H7 (cell line): ENCODE measurements around the gene WASHC1. TPM values are rescaled to one million over a fixed set of nuclear protein-coding genes. Genes with fewer than 3 reads are reported as not detected.
"Not testable (repeated sequence)": the region's sequence is repeated elsewhere in the genome, so short reads cannot be mapped to it uniquely, and the experiment has no call there.

Source experiments
- DNase-seq: peaks from one replicate; pipeline ENCODE4 v3.0.0; 2012
- H3K27me3 ChIP-seq: 2 replicates; pipeline ENCODE4 v1.6.0; 2011; ENCODE audit warnings: mild to moderate bottlenecking, low read length; ENCODE audit not compliant: control insufficient read depth, insufficient read depth
- H3K36me3 ChIP-seq: replicated peaks from 2 replicates; pipeline ENCODE4 v1.5.1; 2011; ENCODE audit warnings: low read length; ENCODE audit not compliant: control insufficient read depth, insufficient read depth
- H3K4me3 ChIP-seq: 2 replicates; pipeline ENCODE4 v1.5.1; 2011; ENCODE audit warnings: low read depth, mild to moderate bottlenecking, control low read depth, low read length, moderate library complexity; ENCODE audit not compliant: insufficient read depth
- total RNA-seq: library from RNA; depleted of rRNA; stranded (reverse); fragments of >200 nt; shearing (Covaris generic); gene quantifications from 2 replicates; pipeline ENCODE4 v1.2.3, GENCODE V29; 2014; rRNA removed

Gene WASHC1
- total RNA-seq, 1 experiment from 2014 or later: 16.8 TPM

- H3K4me3 ChIP-seq, DNase-seq, H3K27me3 ChIP-seq, H3K36me3 ChIP-seq: not testable (repeated sequence)
Observed at GRCh38 chr9:41819-42218, 12.6 kb upstream of the WASHC1 start.

- not testable (repeated sequence) for H3K4me3 ChIP-seq, H3K27me3 ChIP-seq, H3K36me3 ChIP-seq, DNase-seq
Observed at GRCh38 chr9:41261-41676, 12.0 kb upstream of the WASHC1 start.

DNA sequence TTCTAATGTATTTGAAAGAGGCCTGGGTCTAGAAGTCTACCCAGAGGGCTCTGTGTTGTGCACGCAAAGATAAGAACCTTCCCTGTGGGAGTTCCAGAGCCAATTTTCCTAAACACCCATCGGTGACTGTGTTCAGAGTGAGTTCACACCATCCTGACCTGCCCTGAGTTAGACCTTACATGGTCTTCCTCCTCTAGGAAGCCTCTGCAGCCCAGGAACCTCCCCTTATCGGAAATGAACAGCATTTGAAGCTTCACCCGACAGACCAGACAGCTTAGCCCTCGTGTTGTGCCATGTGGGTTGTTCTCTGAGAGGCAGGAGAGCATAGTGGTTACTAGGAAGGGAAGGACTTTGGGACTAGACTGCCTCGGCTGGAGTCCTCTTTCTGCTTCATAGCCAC is 3.1 kb upstream of the WASHC1 start:
- DNase-seq, H3K36me3 ChIP-seq, H3K4me3 ChIP-seq, H3K27me3 ChIP-seq: not testable (repeated sequence)

DNA sequence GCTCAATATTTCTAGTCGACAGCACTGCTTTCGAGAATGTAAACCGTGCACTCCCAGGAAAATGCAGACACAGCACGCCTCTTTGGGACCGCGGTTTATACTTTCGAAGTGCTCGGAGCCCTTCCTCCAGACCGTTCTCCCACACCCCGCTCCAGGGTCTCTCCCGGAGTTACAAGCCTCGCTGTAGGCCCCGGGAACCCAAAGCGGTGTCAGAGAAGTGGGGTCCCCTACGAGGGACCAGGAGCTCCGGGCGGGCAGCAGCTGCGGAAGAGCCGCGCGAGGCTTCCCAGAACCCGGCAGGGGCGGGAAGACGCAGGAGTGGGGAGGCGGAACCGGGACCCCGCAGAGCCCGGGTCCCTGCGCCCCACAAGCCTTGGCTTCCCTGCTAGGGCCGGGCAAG is 481 bp downstream of the WASHC1 start:
- H3K4me3 ChIP-seq: peak overlapping the region; percentile 41
- not testable (repeated sequence) for H3K36me3 ChIP-seq, DNase-seq, H3K27me3 ChIP-seq

DNA sequence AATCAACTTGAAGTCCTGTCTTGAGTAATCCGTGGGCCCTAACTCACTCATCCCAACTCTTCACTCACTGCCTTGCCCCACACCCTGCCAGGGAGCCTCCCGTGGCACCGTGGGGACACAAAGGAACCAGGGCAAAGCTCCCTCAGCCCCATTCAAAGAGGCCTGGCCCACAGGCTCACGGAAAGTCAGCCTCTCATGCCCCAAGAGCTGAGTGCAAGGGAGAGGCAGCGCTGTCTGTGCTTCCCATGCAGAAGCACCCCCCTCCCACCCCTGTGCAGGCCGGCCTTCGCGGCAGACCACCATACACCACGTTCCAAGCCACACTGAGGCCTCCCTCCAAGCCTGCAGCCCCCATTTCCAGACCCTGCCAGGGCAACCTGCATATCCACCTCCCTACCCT is 7.6 kb downstream of the WASHC1 start:
- not testable (repeated sequence) for H3K36me3 ChIP-seq, H3K27me3 ChIP-seq, H3K4me3 ChIP-seq, DNase-seq

DNA sequence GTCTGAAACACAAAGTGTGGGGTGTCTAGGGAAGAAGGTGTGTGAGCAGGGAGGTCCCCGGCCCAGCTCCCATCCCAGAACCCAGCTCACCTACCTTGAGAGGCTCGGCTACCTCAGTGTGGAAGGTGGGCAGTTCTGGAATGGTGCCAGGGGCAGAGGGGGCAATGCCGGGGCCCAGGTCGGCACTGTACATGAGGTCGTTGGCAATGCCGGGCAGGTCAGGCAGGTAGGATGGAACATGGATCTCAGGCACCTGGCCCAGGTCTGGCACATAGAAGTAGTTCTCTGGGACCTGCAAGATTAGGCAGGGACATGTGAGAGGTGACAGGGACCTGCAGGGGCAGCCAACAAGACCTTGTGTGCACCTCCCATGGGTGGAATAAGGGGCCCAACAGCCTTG is 12.4 kb downstream of the WASHC1 start:
- DNase-seq, H3K27me3 ChIP-seq, H3K4me3 ChIP-seq, H3K36me3 ChIP-seq: not testable (repeated sequence)

GRCh38 chr9:14129-14809 is 15.0 kb downstream of the WASHC1 start:
- H3K4me3 ChIP-seq, H3K27me3 ChIP-seq, DNase-seq, H3K36me3 ChIP-seq: not testable (repeated sequence)

GRCh38 chr9:11206-11605 is 18.1 kb downstream of the WASHC1 start:
- H3K27me3 ChIP-seq, H3K4me3 ChIP-seq, H3K36me3 ChIP-seq, DNase-seq: not testable (repeated sequence)

DNA sequence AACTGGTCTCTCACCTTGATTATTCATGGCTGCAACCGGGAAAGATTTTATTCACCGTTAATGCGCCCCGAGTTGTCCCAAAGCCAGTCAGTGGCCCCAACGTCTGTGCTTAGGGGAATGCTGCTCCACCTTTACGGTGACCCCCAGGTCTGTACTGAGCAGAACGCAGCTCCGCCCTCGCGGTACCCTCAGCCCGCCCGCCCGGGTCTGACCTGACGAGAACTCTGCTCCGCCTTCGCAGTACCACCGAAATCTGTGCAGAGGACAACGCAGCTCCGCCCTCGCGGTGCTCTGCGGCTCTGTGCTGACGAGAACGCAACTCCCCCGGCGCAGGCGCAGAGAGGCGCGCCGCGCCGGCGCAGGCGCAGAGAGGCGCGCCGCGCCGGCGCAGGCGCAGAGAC is 18.6 kb downstream of the WASHC1 start:
- H3K36me3 ChIP-seq, H3K27me3 ChIP-seq, H3K4me3 ChIP-seq, DNase-seq: not testable (repeated sequence)

DNA sequence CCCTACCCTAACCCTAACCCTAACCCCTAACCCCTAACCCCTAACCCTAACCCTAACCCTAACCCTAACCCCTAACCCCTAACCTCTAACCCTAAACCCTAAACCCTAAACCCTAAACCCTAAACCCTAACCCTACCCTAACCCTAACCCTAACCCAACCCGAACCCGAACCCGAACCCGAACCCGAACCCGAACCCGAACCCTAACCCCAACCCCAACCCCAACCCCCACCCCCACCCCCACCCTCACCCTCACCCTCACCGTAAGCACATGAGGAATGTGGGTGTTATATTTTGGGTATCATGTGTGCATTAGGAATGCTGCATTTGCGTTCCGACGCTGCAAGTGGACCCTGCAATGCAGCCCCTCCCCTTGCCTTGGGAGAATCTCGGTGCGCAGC is 19.0 kb downstream of the WASHC1 start:
- H3K27me3 ChIP-seq, DNase-seq, H3K4me3 ChIP-seq, H3K36me3 ChIP-seq: not testable (repeated sequence)

Other genes with a start within 250 kb of the WASHC1 start
- gene FOXD4, start 89.0 kb upstream of the WASHC1 start, total RNA-seq: 0.26 TPM in 1 of 2 replicates, not detected in the other
- 9.4 and 11.2 TPM in 2 replicates for gene ZNG1A, start 149.6 kb upstream of the WASHC1 start, total RNA-seq
- 0.41 and 0.80 TPM in 2 replicates for gene DOCK8, start 185.4 kb upstream of the WASHC1 start, total RNA-seq